SK-N-SH treated with all-trans-retinoic acid at 6 μM for 48 hours (cell line): ENCODE results near the gene CEACAM16.
A peak's percentile ranks its signal among the peaks of the same experiment; 100 is the strongest.

Experiments used
- ATAC-seq: fragments of 200-7000 bp; cut with Tn5 transposase; 3 replicates; pipeline ENCODE4 v1.9.1; 2020; ENCODE audit warnings: mild to moderate bottlenecking, moderate library complexity
- ARNTL ChIP-seq: fragments of 450-650 bp; formaldehyde crosslinking; IDR thresholded peaks from 2 replicates; pipeline ENCODE4 v1.5.0; 2020; ENCODE audit warnings: low read depth, mild to moderate bottlenecking, moderate library complexity, borderline replicate concordance
- BACH2 ChIP-seq: fragments of 250-450 bp; sonication (Bioruptor Pico); IDR thresholded peaks from 2 replicates; pipeline ENCODE4 v1.9.0; 2021; ENCODE audit warnings: mild to moderate bottlenecking, borderline replicate concordance
- CSDC2 ChIP-seq: fragments of 250-450 bp; sonication (Bioruptor Pico); IDR thresholded peaks from 2 replicates; pipeline ENCODE4 v1.5.0; 2020; ENCODE audit warnings: mild to moderate bottlenecking, moderate library complexity
- ESRRG ChIP-seq: fragments of 250-450 bp; sonication (Bioruptor Pico); IDR thresholded peaks from 2 replicates; pipeline ENCODE4 v1.6.1; 2021; ENCODE audit warnings: mild to moderate bottlenecking
- GLIS3 ChIP-seq: fragments of 250-450 bp; sonication (Bioruptor Pico); IDR thresholded peaks from 2 replicates; pipeline ENCODE4 v1.5.0; 2020; ENCODE audit warnings: mild to moderate bottlenecking, moderate library complexity
- ISL1 ChIP-seq: fragments of 250-450 bp; sonication (Bioruptor Pico); IDR thresholded peaks from 2 replicates; pipeline ENCODE4 v2.1.2; 2022; ENCODE audit warnings: mild to moderate bottlenecking, moderate library complexity
- OSR1 ChIP-seq: fragments of 250-450 bp; sonication (Bioruptor Pico); IDR thresholded peaks from 2 replicates; pipeline ENCODE4 v1.8.0; 2022; ENCODE audit warnings: moderate library complexity, mild to moderate bottlenecking, inconsistent platforms
- PPARA ChIP-seq: fragments of 250-450 bp; sonication (Bioruptor Pico); IDR thresholded peaks from 2 replicates; pipeline ENCODE4 v1.5.0; 2020; ENCODE audit warnings: mild to moderate bottlenecking, borderline replicate concordance
- RARB ChIP-seq: fragments of 250-450 bp; sonication (Bioruptor Pico); IDR thresholded peaks from 2 replicates; pipeline ENCODE4 v1.8.0; 2021; ENCODE audit warnings: mild to moderate bottlenecking, moderate library complexity
- SNAI2 ChIP-seq: fragments of 250-450 bp; sonication (Bioruptor Pico); IDR thresholded peaks from 2 replicates; pipeline ENCODE4 v1.5.0; 2020; ENCODE audit warnings: mild to moderate bottlenecking, moderate library complexity
- TCF4 ChIP-seq: fragments of 250-450 bp; sonication (Bioruptor Pico); IDR thresholded peaks from 2 replicates; pipeline ENCODE4 v1.8.0; 2021; ENCODE audit warnings: mild to moderate bottlenecking, moderate library complexity, borderline replicate concordance
- TOX ChIP-seq: fragments of 250-450 bp; sonication (Bioruptor Pico); IDR thresholded peaks from 2 replicates; pipeline ENCODE4 v1.8.0; 2021; ENCODE audit warnings: mild to moderate bottlenecking, moderate library complexity, borderline replicate concordance
- ZC3H10 ChIP-seq: fragments of 250-450 bp; sonication (Bioruptor Pico); IDR thresholded peaks from 2 replicates; pipeline ENCODE4 v1.5.1; 2021; ENCODE audit warnings: mild to moderate bottlenecking, moderate library complexity
- ZFP3 ChIP-seq: fragments of 250-450 bp; sonication (Bioruptor Pico); IDR thresholded peaks from 2 replicates; pipeline ENCODE4 v1.5.0; 2020; ENCODE audit warnings: mild to moderate bottlenecking, moderate library complexity
- ZFP30 ChIP-seq: fragments of 450-650 bp; formaldehyde crosslinking; IDR thresholded peaks from 2 replicates; pipeline ENCODE4 v1.5.0; 2022; ENCODE audit warnings: mild to moderate bottlenecking, moderate library complexity
- ZNF565 ChIP-seq: fragments of 450-650 bp; formaldehyde crosslinking; conservative IDR thresholded peaks from 2 replicates; pipeline ENCODE4 v1.5.0; 2020; ENCODE audit warnings: low read depth, mild to moderate bottlenecking, moderate library complexity
- ZNF70 ChIP-seq: fragments of 450-650 bp; formaldehyde crosslinking; IDR thresholded peaks from 2 replicates; pipeline ENCODE4 v1.5.0; 2020; ENCODE audit warnings: mild to moderate bottlenecking, moderate library complexity
- ZNF8 ChIP-seq: fragments of 450-650 bp; formaldehyde crosslinking; IDR thresholded peaks from 2 replicates; pipeline ENCODE4 v1.5.0; 2020; ENCODE audit warnings: mild to moderate bottlenecking, moderate library complexity
- TF ChIP-seq, protein P1 (sequence below): fragments of 250-450 bp; sonication (Bioruptor Pico); IDR thresholded peaks from 2 replicates; pipeline ENCODE4 v1.5.1; 2020; ENCODE audit warnings: low read depth, mild to moderate bottlenecking, moderate library complexity
- TF ChIP-seq, protein P2 (sequence below): fragments of 250-450 bp; sonication (Bioruptor Pico); IDR thresholded peaks from 2 replicates; pipeline ENCODE4 v1.8.0; 2021; ENCODE audit warnings: low read depth, mild to moderate bottlenecking, moderate library complexity, borderline replicate concordance

The CEACAM16 gene

DNA sequence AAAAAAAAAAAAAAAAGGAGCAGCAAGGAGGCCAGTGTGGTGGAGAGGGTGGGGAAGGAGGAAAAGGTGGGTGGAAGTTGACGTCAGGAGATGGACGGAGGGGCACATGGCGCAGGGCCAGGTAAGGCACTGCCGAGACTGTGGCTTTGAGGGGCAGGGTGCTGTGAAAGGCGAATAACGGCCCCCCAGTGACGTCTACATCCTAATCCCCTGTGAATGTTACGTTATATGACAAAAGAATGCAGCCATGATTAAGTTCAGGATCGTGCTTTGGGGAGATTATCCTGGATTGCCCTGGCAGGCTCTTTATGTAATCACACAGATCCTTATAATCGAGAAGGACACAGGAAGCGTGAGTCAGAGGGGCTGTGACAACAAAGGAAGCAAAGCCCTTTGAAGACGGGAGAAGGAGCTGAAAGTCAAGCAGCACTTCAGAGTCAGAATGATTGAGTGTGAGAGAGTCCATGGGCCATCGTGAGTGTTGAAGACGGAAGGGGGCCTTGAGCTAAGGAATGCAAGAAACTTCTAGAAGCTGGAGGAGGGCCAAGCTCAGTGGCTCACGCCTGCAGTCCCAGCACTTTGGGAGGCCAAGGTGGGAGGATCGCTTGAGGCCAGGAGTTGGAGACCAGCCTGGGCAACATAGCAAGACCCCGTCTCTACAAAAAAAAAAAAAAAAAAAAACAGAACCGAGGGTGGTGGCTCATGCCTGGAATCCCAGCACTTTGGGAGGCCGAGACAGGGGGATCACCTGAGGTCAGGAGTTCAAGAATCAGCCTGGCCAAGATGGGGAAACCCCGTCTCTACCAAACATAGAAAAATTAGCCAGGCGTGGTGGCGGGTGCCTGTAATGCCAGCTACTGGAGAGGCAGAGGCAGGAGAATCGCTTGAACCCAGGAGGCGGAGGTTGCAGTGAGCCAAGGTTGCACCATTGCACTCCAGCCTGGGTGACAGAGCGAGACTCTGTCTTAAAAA is 13.8 kb upstream of the CEACAM16 start:
- peak; percentile 83 for ATAC-seq
- peak; percentile 34; the same call in 1 of the 2 replicates for TF ChIP-seq ZC3H10 (CRISPR knock-in tag)
- peak; percentile 65; the same call in 1 of the 2 replicates for TF ChIP-seq TOX
- no peak for TF ChIP-seq ZNF70
- no peak for TF ChIP-seq ZNF8 (CRISPR knock-in tag)
- TF ChIP-seq BACH2: no peak
- no peak for TF ChIP-seq OSR1
- TF ChIP-seq, protein P1, sequence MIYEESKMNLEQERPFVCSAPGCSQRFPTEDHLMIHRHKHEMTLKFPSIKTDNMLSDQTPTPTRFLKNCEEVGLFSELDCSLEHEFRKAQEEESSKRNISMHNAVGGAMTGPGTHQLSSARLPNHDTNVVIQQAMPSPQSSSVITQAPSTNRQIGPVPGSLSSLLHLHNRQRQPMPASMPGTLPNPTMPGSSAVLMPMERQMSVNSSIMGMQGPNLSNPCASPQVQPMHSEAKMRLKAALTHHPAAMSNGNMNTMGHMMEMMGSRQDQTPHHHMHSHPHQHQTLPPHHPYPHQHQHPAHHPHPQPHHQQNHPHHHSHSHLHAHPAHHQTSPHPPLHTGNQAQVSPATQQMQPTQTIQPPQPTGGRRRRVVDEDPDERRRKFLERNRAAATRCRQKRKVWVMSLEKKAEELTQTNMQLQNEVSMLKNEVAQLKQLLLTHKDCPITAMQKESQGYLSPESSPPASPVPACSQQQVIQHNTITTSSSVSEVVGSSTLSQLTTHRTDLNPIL (CRISPR knock-in tag): no peak
- no peak for TF ChIP-seq RARB (CRISPR knock-in tag)

DNA sequence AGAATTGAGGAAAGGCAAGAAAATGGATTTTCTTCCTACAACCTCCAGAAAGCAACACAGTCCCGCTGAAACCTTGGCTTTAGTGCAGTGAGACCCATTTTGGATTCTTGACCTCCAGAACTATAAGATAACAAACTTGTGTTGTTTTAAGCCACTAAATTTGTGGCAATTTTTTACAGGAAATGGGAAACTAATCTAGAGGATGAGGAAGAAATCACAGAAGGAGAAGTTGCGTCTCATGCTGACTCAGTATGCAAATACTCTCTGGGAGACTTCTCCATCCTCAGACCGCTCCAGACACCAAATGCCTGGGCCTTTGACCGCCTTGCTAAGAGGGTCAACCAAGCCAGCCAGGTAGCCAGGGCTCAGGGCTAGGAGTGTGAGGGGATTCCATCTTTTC is 13.1 kb upstream of the CEACAM16 start:
- no peak for ATAC-seq
- TF ChIP-seq GLIS3 (CRISPR knock-in tag) (no peak), PPARA (CRISPR knock-in tag) (no peak), ZFP30 (no peak), OSR1 (no peak)
- TF ChIP-seq, protein P2, sequence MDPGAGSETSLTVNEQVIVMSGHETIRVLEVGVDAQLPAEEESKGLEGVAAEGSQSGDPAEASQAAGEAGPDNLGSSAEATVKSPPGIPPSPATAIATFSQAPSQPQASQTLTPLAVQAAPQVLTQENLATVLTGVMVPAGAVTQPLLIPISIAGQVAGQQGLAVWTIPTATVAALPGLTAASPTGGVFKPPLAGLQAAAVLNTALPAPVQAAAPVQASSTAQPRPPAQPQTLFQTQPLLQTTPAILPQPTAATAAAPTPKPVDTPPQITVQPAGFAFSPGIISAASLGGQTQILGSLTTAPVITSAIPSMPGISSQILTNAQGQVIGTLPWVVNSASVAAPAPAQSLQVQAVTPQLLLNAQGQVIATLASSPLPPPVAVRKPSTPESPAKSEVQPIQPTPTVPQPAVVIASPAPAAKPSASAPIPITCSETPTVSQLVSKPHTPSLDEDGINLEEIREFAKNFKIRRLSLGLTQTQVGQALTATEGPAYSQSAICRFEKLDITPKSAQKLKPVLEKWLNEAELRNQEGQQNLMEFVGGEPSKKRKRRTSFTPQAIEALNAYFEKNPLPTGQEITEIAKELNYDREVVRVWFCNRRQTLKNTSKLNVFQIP (CRISPR knock-in tag): no peak
- TF ChIP-seq, all 23 proteins: peak for 0

DNA sequence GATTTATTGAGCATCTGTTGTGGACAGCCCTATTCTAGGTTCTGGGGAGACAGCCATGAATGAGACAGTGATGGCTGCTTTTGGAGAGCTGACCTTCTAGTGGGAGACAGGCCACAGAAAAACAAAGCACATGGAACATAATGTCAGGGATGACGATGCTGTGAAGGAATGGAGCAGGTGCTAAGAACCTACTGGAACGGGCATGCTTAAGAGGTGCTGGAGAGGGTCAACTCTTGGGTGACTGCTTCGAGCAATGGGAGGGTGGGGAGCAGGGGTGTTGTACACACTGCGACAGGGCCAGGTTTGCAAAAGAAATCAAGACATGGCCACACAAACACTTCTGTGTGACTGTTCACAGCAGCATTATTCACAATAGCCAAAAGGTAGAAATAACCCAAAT is 12.1 kb upstream of the CEACAM16 start:
- TF ChIP-seq RARB (CRISPR knock-in tag) (no peak), ESRRG (CRISPR knock-in tag) (no peak), PPARA (CRISPR knock-in tag) (no peak), TCF4 (CRISPR knock-in tag) (no peak), ZFP3 (CRISPR knock-in tag) (no peak), ZNF70 (no peak)
- ATAC-seq: no peak

DNA sequence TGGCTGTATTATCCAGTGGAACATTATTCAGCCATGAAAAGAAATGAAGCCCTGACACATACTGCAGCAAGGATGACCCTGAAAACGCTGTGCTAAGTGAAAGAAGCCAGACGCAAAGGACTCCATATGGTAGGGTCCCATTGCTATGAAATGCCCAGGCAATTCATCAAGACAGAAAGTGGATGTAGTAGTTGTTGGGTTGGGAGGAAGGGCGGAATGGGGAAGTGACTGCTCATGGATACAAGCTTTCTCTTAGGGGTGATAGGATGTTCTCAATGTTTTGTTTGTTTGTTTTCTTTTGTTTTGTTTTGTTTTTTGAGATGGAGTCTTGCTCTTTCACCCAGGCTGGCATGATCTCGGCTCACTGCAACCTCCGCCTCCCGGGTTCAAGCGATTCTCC is 11.1 kb upstream of the CEACAM16 start:
- no peak for ATAC-seq
- TF ChIP-seq CSDC2 (no peak), ZNF70 (no peak), ZNF565 (CRISPR knock-in tag) (no peak), OSR1 (no peak), ZC3H10 (CRISPR knock-in tag) (no peak), SNAI2 (CRISPR knock-in tag) (no peak), ARNTL (no peak), ZNF8 (CRISPR knock-in tag) (no peak), ISL1 (CRISPR knock-in tag) (no peak)
- TF ChIP-seq, protein P2 (CRISPR knock-in tag): no peak

DNA sequence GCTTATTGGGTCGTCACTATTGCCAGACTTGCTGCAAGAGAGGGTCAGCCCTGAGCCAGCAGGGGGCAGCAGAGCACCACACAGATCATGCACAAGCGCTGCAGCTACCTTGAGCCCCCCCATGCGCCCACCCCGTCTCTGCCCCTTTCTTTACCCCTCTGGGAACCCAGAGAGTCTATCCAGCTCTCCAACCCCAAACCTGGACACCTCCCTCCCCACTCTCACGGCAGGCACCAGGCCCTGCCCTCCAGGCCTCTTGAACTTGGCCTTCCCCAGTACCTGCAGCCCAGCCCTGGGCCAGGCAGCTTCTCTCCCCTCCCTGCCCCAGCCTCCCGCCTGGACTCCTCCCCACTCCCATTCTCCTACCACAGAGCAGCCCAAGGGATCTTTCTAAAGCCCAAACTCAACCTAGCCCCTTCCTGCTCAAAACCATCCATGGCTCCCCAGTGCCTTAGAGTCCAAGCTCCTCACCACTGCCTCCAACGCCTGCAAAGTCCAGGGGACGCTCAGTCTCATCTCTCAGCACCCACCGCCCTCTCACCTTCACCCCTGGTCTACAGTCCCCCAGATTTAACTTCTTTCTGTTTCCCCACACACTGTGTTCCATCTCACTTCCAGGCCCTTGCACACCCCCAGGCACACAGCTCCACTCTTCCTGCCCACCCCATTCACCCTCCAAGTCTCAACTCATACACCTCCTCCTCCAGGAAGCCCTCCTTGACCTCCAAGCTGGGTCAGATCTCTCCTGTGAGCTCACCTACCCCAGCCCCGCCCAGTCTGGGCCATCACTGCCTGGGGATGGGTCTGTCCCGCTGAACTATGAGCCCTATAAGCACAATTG is 9.4 kb upstream of the CEACAM16 start:
- no peak for TF ChIP-seq SNAI2 (CRISPR knock-in tag)
- no peak for TF ChIP-seq ISL1 (CRISPR knock-in tag)
- TF ChIP-seq TOX: no peak
- TF ChIP-seq OSR1: no peak
- no peak for TF ChIP-seq PPARA (CRISPR knock-in tag)
- no peak for TF ChIP-seq ZNF565 (CRISPR knock-in tag)
- no peak for TF ChIP-seq ESRRG (CRISPR knock-in tag)
- peak; percentile 68 for ATAC-seq
